Activated CD4-positive, alpha-beta memory T cell treated with anti-CD3 and anti-CD28 coated beads for 36 hours (primary cell): ENCODE data around the gene COL20A1. TPM values are rescaled to one million over a fixed set of nuclear protein-coding genes. Genes with fewer than 3 reads are reported as not detected.
"Not testable (repeated sequence)": the region's sequence is repeated elsewhere in the genome, so short reads cannot be mapped to it uniquely, and the experiment has no call there.

ENCODE experiments used
- CTCF ChIA-PET: fragments of 350-600 bp; sonication (Branson Sonifier 250); formaldehyde crosslinking; loops from one replicate; lab custom pipeline; 2021; ENCODE audit warnings: antibody characterized with exemption, inconsistent platforms; lab: Charles Lee
- POLR2A ChIA-PET: fragments of 350-600 bp; sonication (Branson Sonifier 250); formaldehyde crosslinking; loops from one replicate; lab custom pipeline; 2021; ENCODE audit warnings: antibody characterized with exemption; lab: Charles Lee
- DNase-seq: peaks from one replicate; pipeline ENCODE4 v3.0.0-alpha.2; 2020
- H3K27ac Mint-ChIP-seq: one replicate; pipeline ENCODE4 v1.8.0; 2021; ENCODE audit warnings: mixed read lengths
- H3K27me3 Mint-ChIP-seq: one replicate; pipeline ENCODE4 v1.8.0; 2021; ENCODE audit warnings: mixed read lengths
- H3K36me3 Mint-ChIP-seq: one replicate; pipeline ENCODE4 v1.8.0; 2021; ENCODE audit warnings: mixed read lengths
- H3K4me1 Mint-ChIP-seq: one replicate; pipeline ENCODE4 v1.8.0; 2021; ENCODE audit warnings: low read depth, mixed read lengths
- H3K4me3 Mint-ChIP-seq: one replicate; pipeline ENCODE4 v1.8.0; 2021; ENCODE audit warnings: mild to moderate bottlenecking, mixed read lengths
- H3K9me3 Mint-ChIP-seq: one replicate; pipeline ENCODE4 v1.8.0; 2021; ENCODE audit warnings: mixed read lengths
- intact Hi-C: fragments of 100-400 bp; cut with micrococcal nuclease; formaldehyde crosslinking; loops from one replicate; pipeline ENCODE4 v1.15.1; 2023
- total RNA-seq, 2 experiments: library from RNA; stranded (reverse); gene quantifications; one replicate each; pipeline ENCODE4 v1.2.3, GENCODE V29; 2021

Gene COL20A1
- total RNA-seq, 2 experiments from 2014 or later: not detected

DNA sequence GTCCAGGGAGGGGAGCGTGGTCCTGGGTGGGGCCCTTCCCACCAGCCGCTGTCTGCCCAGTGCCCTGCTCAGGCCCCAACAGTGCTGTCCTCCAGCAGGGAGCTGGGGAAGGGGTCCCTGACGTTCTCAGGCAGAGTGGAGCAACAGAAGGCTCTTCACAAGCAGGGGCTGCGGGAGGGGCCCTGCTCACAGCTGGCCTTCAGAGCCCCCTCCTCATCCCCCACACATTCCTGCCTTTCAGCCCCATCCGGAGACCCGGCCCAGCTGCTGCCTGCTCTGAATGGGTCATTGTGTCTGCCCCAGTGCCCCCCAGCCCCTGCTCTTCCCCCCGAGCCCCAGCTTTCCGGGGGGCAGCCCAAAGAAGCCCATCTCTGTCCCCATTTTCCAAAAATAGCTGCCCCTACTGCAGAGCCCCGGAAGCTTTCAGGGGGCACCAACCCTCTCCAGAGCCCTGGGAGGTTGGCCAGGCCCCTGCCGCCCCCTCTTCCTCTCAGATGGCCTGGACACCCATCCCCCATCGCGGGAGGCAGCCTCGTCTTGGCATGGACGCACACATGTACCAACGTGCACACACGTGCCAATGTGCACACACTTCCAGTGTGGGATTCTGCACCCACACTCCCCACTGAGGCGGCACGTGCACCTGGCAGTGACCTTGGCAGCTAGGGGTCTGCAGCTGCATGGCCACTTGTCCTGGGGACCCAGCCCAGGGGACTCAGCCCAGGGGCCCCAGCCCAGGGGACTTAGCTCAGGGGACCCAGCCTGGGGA, 3.7 kb downstream of the COL20A1 start:
- intact Hi-C loops: no loop called here
- peaks cover 5% of the 10 kb centered on the region for H3K9me3 Mint-ChIP-seq
- peaks cover 11% of the 10 kb centered on the region for H3K4me1 Mint-ChIP-seq
- ChIA-PET CTCF (interaction anchor here (0.6 to 1.2 kb wide), 3 partner anchors 14 to 200 kb away, joined by 3 to 6 read pairs (median 3); no protein-coding TSS in a partner anchor), POLR2A (no interaction called here)
- H3K27me3 Mint-ChIP-seq: peaks cover 18% of the 10 kb centered on the region
- H3K36me3 Mint-ChIP-seq: no peaks in the 10 kb centered on the region
- no peak for DNase-seq
- H3K4me3 Mint-ChIP-seq: no peak overlapping the region
- peak overlapping the region; percentile 18 for H3K27ac Mint-ChIP-seq

GRCh38 chr20:63297371-63297781, 4.4 kb downstream of the COL20A1 start:
- H3K27ac Mint-ChIP-seq: no peak overlapping the region
- H3K36me3 Mint-ChIP-seq: no peaks in the 10 kb centered on the region
- peaks cover 11% of the 10 kb centered on the region for H3K4me1 Mint-ChIP-seq
- ChIA-PET CTCF (interaction anchor here (1.1 to 1.2 kb wide), 2 partner anchors 13 to 74 kb away, joined by 3 to 6 read pairs; no protein-coding TSS in a partner anchor), POLR2A (no interaction called here)
- peaks cover 8% of the 10 kb centered on the region for H3K9me3 Mint-ChIP-seq
- no peak overlapping the region for H3K4me3 Mint-ChIP-seq
- H3K27me3 Mint-ChIP-seq: peaks cover 18% of the 10 kb centered on the region
- DNase-seq: no peak
- intact Hi-C loops: no loop called here

- peaks cover 22% of the 10 kb centered on the region for H3K27me3 Mint-ChIP-seq
- peaks cover 11% of the 10 kb centered on the region for H3K4me1 Mint-ChIP-seq
- intact Hi-C loops: no loop called here
- no peak overlapping the region for H3K4me3 Mint-ChIP-seq
- CTCF ChIA-PET: no interaction called here
- no peak overlapping the region for H3K27ac Mint-ChIP-seq
- POLR2A ChIA-PET: no interaction called here
- peaks cover 11% of the 10 kb centered on the region for H3K9me3 Mint-ChIP-seq
- no peak for DNase-seq
- H3K36me3 Mint-ChIP-seq: no peaks in the 10 kb centered on the region
Measured at GRCh38 chr20:63297796-63298572, 5.0 kb downstream of the COL20A1 start.

DNA sequence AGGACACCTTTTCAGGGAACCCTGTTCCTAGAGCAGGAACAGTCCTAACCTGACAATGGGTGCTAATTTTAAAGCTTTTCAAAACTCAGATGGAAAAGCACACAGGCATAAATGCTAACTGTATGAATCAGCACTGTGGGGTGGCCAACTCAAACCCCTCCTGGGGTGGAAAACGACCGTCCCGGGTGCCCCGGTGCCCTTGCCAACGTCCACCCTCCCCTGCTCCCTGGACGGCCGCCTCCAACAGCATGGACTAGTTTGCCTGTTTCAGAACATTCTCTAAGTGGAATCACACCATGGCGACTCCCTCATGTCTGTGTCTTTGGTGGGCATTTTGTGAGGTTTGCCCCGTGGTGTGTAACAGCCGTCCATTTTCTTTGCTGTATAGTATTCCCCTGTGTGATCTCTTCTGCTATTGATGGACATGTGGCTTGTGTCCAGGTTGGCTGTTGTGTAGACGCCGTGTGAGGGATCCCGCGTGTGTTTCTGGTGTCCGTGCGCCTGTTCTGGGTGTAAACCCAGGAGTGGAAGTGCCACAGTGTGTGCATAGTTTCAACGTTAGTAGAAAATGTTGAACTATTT, 5.8 kb downstream of the COL20A1 start:
- intact Hi-C loops: no loop called here
- H3K9me3 Mint-ChIP-seq: peaks cover 11% of the 10 kb centered on the region
- ChIA-PET POLR2A (no interaction called here), CTCF (interaction anchor here (2.7 kb wide), 1 partner anchor 11 kb away, joined by 12 read pairs; no protein-coding TSS in a partner anchor)
- H3K4me3 Mint-ChIP-seq: no peak overlapping the region
- no peak overlapping the region for H3K27ac Mint-ChIP-seq
- no peak for DNase-seq
- no peaks in the 10 kb centered on the region for H3K36me3 Mint-ChIP-seq
- peaks cover 22% of the 10 kb centered on the region for H3K27me3 Mint-ChIP-seq
- peaks cover 11% of the 10 kb centered on the region for H3K4me1 Mint-ChIP-seq

GRCh38 chr20:63301671-63302070, 8.7 kb downstream of the COL20A1 start:
- H3K36me3 Mint-ChIP-seq: no peaks in the 10 kb centered on the region
- no peaks in the 10 kb centered on the region for H3K4me1 Mint-ChIP-seq
- peaks cover 11% of the 10 kb centered on the region for H3K9me3 Mint-ChIP-seq
- H3K27me3 Mint-ChIP-seq: peaks cover 20% of the 10 kb centered on the region
- intact Hi-C loops: no loop called here
- DNase-seq: no peak
- H3K27ac Mint-ChIP-seq: no peak overlapping the region
- H3K4me3 Mint-ChIP-seq: no peak overlapping the region
- CTCF ChIA-PET: interaction anchor here (1.2 kb wide), 1 partner anchor 9 kb away, joined by 4 read pairs; no protein-coding TSS in a partner anchor
- POLR2A ChIA-PET: no interaction called here

- DNase-seq: no peak
- no peaks in the 10 kb centered on the region for H3K4me1 Mint-ChIP-seq
- H3K27me3 Mint-ChIP-seq: peaks cover 20% of the 10 kb centered on the region
- ChIA-PET CTCF (interaction anchor here (0.8 kb wide), 1 partner anchor 134 kb away, joined by 3 read pairs; no protein-coding TSS in a partner anchor), POLR2A (no interaction called here)
- intact Hi-C loops: no loop called here
- no peaks in the 10 kb centered on the region for H3K36me3 Mint-ChIP-seq
- no peak overlapping the region for H3K4me3 Mint-ChIP-seq
- peaks cover 11% of the 10 kb centered on the region for H3K9me3 Mint-ChIP-seq
- H3K27ac Mint-ChIP-seq: no peak overlapping the region
Measured at GRCh38 chr20:63303095-63303666, 10.2 kb downstream of the COL20A1 start.

DNA sequence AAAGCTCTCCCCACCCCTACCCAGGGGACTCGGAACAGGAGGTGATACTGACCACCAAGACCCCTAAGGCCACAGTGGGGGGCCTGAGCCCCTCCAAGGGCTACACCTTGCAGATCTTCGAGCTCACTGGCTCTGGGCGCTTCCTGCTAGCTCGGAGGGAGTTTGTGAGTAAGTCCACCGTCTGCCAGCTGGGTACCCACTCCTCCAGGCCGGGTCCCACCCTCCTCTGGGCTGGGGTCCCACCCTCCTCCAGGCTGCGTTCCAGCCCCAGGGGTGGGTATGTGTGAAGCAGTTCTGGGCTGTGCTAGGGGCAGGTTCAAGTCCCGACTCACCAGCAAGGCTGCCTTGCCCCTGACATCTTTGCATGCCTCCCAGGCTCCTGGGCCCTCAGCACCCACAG, 12.4 kb downstream of the COL20A1 start:
- Mint-ChIP-seq H3K27ac (no peak overlapping the region), H3K36me3 (no peaks in the 10 kb centered on the region), H3K4me3 (no peak overlapping the region), H3K9me3 (peaks cover 11% of the 10 kb centered on the region), H3K4me1 (no peaks in the 10 kb centered on the region), H3K27me3 (peaks cover 15% of the 10 kb centered on the region)
- intact Hi-C loops: no loop called here
- ChIA-PET POLR2A (no interaction called here), CTCF (no interaction called here)
- DNase-seq: no peak

- intact Hi-C loops: not testable (repeated sequence)
Measured at GRCh38 chr20:63305933-63306672, 13.1 kb downstream of the COL20A1 start.

DNA sequence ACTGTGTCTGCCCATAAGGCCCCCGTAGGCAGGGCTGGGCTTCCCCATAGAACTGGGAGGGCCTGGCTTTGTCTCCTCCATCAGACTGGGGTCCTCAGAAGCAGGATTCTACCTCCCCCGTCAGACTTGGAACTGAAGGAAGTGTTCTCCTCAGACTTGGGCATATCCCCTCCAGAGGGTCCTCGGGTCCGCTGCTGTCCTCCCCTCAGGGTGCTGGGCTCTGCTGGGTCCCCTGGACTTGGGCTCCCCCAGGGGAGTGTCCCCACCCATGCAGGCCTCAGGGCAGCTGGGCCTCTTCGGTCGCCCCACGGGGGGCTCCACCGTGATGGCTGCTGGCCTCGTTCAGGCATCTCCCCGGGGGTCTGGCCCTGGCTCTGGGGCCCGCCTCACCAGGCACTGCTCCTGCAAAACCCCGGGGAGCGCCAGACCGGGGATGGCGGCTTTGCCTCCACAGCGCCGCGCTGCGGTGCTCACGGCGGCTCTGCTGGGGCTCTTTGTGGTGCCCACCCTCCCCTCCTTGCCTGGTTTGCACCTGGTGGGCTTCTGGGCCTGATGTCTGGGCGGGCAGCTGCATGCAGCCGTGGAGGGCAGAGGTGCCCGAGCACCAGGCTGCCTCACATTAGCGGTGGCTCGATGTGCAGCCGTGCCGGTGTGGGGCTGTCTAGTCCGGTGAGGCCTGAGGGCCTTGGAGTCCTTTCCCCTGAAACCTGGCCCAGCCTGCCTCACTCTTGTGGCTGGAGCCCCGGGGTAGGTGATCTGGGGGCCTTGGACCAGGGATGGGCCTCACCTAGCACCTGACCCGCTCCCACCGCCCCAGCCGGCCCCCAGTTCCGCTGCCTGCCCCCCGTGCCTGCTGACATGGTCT, 13.9 kb downstream of the COL20A1 start:
- intact Hi-C loops: no loop called here
- Mint-ChIP-seq H3K4me3 (no peak overlapping the region), H3K36me3 (no peaks in the 10 kb centered on the region)

More at GRCh38 chr20:63305933-63306672, 13.1 kb downstream of the COL20A1 start:
- CTCF ChIA-PET, H3K36me3 Mint-ChIP-seq, H3K4me1 Mint-ChIP-seq, H3K9me3 Mint-ChIP-seq, H3K27ac Mint-ChIP-seq, DNase-seq, POLR2A ChIA-PET, H3K4me3 Mint-ChIP-seq: not testable (repeated sequence)
- peaks cover 18% of the 10 kb centered on the region for H3K27me3 Mint-ChIP-seq

GRCh38 chr20:63307538-63308217, 14.7 kb downstream of the COL20A1 start:
- POLR2A ChIA-PET: no interaction called here
- H3K9me3 Mint-ChIP-seq: peaks cover 1% of the 10 kb centered on the region
- no peaks in the 10 kb centered on the region for H3K4me1 Mint-ChIP-seq
- no peak overlapping the region for H3K4me3 Mint-ChIP-seq
- H3K27me3 Mint-ChIP-seq: peaks cover 12% of the 10 kb centered on the region
- intact Hi-C loops: no loop called here
- CTCF ChIA-PET: interaction anchor here (3.0 to 4.0 kb wide), 2 partner anchors 8 to 73 kb away, joined by 12 to 64 read pairs; no protein-coding TSS in a partner anchor
- H3K27ac Mint-ChIP-seq: no peak overlapping the region
- DNase-seq: no peak
- no peaks in the 10 kb centered on the region for H3K36me3 Mint-ChIP-seq

More for the DNA sequence above, 13.9 kb downstream of the COL20A1 start:
- Mint-ChIP-seq H3K27ac (no peak overlapping the region), H3K4me1 (no peaks in the 10 kb centered on the region), H3K27me3 (peaks cover 15% of the 10 kb centered on the region), H3K9me3 (peaks cover 4% of the 10 kb centered on the region)
- ChIA-PET CTCF (interaction anchor here (4.0 kb wide), 1 partner anchor 74 kb away, joined by 64 read pairs; no protein-coding TSS in a partner anchor), POLR2A (no interaction called here)
- DNase-seq: no peak
